ENCODE data around the gene STK32B.

Gene STK32B

DNA sequence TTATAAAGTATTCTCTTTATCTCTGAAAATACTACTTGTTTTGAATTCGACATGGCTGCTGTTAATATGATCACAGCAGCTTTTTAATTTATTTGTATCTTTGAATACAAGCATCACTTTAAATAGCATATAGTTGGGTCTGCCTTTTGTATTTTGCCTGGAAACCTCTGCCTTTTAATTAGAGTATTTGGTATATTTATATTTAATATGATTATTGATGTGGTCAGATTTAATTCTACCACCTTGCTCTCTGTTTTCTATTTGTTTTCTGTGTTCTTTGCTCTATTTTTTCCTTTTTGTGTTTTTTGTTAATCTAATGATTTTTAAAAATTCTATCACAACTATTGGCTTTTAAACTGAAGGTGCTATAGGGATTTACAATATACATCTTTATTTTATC lies 21.7 kb downstream of the STK32B start:
- no peak for DNase-seq

DNA sequence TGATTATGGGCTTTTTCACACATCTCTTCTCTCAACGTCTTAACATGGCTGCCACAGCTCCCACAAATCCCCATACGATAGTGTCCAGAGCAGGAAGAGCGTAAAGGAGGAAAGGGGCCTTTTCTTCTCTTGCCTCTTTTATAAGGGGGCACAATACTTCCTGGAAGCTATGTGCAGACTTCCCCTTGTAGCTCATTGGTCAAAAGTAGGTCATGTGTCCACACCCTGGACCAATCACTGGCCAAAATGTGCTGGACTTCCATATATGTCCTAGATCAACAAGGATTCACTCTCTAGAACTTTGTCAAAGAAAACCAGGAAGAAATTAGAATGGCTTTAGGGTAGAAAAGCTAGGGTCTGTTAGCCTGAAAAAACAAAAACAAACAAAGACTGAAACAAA lies 26.7 kb downstream of the STK32B start:
- DNase-seq: no peak

DNA sequence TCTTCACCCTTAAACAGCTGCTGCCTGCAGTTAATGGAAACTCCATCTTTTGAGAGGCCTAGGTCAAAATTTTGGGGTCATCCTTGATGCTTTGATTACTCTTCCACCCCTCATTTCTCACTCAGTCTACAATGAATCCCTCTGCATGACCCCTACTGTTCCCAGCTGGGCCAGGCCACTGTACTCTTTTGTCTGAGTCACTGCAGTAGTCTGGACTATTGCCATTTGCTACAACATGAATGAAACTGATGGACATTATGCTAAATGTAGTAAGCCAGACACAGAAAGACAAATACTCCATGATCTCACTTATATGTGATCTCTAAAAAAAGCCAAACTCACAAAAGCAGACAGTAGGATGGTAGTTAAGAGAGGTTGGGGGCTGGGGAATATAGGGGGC lies 28.3 kb downstream of the STK32B start:
- no peak for DNase-seq

DNA sequence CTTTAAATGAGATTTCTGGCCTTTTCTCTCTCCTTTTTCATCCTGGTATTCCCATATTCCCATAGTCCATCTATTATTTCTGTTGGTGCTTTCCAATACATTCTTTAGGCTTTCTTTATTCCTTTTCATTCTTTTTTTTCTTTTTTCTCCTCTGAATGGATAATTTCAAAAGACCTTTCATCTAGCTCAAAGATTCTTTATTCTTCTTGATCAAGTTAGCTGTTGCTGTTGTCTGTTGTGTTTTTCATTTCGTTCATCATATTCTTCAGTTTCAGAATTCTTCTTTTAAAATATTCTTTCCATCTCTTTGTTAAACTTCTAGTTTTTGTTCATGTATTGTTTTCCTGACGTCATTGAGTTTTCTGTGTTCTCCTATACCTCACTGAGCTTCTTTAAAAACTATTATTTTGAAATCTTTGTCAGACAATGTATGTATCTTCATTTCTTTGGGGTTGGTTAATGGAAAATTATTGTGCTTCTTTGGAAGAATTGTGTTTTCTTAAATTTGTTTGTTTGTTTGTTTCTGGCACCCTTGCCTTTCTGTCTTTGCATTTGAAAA lies 30.2 kb downstream of the STK32B start:
- no peak for DNase-seq

DNA sequence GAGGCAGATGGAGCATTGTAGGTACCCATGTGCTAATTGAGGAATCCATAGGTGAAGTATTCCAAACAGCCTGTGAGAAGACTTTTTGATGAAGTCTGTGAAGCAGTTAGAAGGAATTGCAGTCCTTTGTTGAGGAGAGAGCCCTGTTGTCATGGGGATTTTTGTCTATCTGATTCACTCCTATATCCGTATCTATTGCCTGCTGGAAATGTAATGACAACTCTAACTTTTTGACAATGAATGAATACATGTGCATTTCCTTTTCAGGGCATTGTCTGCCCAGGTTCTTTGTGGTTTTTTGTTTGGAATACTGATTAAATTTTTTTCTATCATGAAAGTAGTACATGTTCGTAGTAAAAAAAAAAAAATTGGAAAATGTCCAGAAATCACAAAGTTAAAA lies 31.1 kb downstream of the STK32B start:
- DNase-seq: no peak

DNA sequence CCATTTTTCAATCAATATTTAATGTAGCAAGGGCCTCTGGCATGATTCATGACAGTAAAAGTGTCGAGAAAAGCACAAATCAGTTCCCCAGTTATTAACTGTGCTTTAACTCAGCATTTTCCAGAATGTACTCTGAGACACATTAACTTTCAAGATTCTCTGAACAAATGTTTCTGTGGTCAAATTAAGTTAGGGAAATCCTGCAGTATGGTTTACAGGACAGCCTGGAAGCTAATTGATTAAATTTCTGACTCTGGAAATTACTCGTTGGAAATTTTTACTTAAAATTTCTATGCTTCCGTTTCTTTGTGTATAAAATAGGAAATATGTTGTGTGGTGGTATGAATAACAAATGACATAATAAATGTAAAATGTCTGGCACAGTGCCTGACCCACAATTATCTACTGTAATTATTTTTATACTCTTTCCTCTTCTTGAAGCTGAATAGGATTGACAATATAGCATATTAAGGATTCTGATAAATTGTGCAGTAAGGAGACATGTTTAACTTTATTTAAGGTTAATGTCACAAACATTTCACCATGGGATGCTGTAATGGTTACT lies 33.7 kb downstream of the STK32B start:
- DNase-seq: no peak

DNA sequence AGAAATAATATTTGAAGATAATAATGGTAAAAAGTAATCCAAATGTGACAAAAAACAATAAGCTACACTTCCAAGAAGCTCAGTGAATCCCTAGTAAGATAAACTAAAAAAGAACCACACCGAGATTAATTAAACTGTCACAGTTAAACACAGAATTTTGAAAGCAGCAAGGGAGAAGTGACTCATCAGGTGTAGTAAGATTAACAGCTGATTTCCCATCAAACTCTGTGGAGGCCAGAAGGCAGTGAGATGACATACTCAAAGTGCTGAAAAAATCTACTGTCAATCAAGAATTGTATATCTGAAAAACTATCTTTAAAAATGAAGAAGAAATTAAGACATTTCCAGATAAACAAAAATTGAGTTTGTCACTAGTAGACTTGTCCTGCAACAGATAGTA lies 35.3 kb downstream of the STK32B start:
- DNase-seq: no peak

DNA sequence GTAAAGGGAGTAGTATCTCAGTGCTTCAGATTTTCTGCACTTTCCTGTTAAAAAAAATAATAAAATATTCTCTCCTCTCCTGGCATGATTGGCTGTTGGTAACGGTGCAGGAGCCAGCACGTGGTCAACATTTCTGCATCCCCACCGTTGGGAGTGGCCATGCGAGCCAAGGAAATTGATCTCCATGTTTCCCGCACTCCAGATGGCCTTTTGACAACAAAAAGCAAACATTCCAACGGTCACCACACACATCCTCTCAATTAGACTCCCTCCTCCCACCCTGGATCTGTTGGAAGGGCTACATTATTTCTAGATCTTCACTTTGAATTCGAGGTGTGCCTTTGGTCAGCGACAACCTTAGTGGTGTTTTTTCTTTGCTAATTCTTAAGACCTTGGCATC lies 45.0 kb downstream of the STK32B start:
- DNase-seq: no peak

DNA sequence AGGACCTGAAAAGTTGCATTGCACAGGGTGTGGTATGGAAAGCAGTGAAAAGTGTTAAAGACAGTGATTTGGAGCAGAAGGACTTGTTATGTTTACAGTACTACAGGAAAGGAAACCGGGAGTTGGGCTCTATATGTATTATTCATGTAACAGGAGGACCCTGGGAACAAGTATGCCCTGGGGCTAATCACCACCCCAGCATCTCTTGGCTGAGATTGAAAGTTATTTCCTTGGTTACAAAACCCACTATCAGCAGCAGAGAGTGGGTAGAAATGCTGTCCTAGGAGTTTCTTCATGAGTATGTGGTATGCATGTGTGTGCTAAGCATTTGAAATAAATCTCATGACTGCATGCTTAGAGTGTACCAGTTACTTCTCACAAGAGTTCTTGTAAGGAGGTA lies 46.9 kb downstream of the STK32B start:
- no peak for DNase-seq

DNA sequence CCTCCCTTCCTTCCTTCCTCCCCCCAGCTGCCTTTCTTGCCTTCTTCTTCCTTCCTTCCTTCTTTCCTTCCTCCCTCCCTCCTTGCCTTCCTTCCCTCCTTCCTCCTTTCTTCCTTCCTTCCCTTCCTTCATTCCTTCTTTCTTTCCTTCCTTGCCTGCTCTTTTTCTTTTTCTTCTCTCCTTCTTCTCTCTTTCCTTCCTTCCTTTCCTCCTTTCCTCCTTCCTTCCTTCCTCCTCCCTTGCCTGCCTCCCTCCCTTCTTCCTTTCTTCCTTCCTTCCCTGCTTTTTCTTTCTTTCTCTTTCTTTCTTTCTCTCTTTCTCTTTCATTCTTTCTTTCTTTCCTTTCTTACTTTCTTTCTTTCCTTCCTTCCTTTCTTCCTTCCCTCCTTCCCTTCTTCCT lies 49.1 kb downstream of the STK32B start:
- no peak for DNase-seq

DNA sequence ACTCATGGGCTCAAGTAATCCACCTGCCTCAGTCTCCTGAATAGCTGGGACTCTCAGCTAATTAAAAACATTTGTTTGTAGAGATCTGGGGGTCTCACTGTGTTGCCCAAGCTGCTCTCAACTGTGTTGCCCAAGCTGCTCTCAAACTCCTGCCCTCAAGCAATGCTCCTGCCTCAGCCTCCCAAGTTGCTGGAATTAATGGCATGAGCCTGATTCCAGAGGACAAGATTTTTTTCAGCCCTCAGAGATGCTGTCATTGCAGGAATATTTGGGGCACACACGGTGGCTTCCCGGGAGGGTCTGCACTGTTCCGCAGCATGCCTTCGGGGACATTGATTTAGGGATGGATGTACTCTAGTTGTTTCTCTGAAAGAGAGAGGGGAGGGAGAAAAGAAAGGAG lies 49.7 kb downstream of the STK32B start:
- DNase-seq: no peak

DNA sequence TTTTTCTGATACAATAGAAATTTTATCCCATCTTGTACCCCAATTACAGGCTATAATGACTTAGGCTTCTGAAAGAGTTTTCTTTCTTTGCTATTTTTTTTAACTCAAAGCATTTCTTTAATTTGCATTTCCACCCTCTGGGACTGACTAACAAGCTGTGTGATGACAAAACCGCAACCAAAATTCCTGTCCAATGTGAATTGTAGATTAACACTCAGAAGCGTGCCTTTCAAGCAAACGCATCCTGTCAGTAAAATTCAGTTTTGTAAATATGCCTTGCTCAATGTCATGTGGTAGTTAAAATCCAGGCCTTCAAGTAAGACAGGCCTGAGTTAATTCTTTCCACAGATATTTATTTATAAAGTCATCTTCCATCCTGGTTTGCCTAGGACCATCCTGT lies 50.3 kb downstream of the STK32B start:
- DNase-seq: no peak

DNA sequence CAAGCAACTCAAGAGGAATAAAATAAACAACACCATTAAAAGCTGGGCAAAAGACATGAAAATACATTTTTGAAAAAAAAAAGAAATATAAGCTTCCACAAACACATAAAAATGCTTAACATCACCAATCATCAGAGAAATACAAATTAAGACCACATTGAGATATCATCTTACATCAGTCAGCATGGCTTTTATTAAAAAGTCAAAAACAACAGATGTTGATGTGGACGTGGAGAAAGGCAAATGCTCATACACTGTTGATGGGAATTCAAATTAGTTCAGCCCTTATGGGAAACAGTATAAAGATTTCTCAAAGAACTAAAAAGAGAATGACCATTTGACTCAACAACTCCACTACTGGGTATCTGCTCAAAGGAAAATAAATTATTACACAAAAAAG lies 59.6 kb downstream of the STK32B start:
- DNase-seq: no peak

DNA sequence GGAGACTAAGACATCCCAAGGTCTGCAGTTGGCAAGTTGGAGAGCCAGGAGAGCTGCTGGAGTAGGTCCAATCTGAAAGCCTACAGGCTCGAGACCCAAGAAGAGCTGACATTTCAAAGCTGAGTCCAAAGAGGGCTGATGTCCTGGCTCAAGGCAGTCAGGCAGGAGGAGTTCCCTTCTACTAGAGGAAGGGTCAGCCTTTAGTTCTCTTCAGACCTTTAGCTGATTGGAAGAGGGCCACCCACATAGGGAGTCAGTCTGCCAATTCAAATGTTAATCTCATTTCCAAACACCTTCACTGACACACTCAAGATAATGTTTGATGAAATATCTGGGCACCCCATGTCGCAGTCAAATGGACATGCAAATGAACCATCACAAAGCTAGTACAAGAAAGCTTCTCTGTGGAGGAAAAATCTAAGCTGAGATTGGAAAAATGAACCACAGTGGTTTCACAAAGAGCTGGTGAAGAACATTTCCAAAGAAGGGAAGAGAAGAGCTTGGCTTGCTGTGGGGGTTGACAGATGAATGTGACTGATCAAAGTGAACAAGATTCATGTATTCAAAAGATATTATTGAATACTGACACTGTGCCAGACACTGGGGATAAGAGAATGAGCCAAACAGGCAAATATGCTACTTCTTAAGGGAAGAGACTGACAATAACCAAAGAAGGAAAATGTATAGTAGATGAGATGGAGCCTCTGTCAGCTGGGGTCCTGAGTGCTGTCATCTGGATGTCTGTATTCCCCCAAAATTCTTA lies 61.2 kb downstream of the STK32B start:
- DNase-seq: no peak

DNA sequence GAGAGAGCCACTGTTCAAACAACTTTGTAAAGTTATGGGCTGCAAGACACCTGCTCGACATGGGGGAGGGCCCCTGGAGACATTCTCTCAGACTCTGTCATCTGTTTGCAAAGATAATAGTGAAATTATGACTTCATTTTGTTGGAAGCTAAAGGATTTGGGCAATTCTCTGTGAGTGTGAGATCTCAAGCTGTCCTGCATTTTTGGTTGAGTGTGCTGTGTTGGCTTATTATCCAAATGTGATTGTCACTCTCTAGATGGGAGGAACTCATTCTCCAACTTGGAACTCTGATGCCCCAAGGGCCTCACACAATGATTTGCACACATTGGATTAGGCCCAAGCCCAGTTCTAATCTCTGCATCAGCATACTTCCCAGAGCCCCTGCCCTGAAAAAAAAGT lies 63.7 kb downstream of the STK32B start:
- no peak for DNase-seq

DNA sequence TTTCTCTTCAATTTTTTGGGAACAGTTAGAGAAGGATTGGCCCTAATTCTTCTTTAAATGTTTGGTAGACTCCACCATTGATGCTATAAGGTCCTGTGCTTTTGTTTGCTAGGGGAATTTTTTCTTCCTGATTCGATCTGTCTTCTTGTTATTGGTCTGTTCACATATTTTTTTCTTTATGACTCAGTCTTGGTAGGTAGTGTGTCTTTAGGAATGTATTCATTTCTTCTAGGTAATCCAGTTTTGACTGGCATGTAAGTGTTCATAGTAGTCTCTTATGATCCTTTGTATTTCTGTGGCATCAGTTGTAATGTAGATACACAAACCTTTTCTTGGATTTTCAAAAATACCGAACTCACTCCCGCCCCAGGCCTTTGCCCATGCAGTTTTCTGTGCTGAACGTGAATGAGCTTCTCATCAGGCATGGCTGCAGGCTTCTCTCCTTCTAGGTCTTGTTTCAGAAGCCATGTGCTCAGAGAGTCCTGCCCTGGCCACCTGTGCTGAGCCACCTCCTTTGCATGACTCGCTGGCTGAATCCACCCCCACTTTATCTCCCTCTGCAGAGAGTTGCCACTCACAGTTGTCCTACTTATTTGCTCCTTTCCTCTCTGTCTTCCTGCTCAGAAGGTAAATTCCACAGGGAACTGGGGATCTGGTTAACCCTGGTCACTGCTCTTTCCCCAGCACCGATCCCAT lies 67.0 kb downstream of the STK32B start:
- DNase-seq: no peak

DNA sequence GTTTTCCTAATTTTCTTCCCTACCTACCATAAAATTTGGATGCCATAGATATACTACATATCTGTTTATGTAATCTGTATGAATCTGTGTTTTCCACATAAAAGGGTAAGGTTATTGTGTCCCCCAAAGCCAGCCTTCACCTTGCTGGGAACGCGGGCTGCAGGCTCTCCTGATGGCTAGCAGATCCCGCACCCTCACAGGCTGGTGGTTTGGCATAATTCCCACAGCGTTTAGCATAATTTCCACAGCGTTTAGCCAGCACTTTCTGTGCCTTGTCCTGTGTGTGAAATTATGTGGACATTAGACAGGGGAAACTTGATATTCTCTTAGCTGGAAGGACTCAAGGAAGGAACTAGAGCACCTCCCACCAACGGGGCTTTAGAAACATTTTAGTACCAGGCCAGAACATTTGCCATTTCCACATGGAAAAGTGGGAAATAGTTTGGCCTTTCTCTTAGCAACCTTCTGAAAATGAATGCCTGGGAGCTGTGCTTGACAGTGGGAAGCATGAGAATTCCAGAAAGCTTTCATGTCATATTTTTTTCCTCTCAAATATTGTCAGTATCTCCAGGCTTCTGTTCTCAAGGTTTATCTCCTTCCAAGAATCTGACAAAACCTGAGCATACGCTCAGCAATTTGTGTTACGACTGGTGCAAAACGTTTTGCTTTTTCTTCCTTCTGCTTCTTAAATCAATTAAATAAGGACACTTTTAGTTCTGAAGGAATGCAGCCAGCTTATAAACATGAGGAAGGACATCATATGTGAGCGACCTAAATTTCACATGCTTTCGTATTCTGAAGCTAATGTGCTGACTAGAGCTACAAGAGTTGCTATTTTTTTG lies 67.9 kb downstream of the STK32B start:
- DNase-seq: no peak

DNA sequence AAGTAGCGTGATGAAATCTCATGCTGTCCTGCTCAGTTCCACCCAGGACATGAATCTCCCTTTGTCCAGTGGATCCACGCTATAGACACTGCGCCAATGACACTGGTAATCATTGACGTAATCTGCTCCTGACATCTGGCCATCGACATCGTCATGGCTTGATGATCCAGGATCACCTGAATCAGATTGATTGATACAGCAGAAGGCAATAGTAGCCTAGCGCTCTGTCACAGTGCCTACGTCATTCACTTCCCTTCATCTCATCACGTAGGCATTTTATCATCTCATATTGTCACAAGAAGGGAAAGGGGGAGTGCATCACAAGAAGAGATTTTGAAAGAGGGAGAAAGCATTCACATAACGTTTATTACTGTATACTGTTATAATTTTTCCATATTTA lies 68.8 kb downstream of the STK32B start:
- DNase-seq: no peak

DNA sequence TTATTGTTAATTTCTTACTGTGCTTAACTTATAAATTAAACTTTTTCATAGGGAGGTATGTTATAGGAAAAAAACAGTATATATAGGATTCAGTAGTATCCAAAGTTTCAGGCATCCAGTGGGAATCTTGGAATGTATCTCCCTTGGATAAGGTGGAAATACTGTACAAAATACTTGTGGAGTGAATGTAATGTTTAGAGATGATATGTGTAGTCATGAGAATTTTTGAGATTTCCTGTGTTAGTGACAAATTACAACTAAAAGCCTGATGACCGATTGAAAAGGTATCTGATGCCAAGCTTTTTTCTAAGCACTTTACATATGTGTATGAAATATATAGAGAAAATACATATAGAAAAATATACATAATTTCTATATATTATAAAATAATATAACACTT lies 69.2 kb downstream of the STK32B start:
- DNase-seq: no peak

DNA sequence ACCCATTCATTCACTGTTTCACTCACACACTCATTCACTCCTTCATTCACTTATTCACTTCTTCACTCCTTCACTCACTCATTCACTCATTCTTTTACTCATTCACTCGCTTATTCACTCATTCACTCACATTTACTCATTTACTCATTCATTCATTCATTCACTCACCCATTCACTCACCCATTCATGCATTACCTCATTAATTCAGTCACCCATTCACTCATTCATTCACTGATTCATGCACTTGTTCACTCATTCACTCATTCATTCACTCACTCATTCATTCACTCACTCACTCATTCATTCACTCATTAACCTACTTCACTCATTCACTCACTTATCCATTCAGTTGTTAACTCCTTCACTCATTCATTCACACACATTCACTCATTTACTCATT lies 70.8 kb downstream of the STK32B start:
- no peak for DNase-seq

DNA sequence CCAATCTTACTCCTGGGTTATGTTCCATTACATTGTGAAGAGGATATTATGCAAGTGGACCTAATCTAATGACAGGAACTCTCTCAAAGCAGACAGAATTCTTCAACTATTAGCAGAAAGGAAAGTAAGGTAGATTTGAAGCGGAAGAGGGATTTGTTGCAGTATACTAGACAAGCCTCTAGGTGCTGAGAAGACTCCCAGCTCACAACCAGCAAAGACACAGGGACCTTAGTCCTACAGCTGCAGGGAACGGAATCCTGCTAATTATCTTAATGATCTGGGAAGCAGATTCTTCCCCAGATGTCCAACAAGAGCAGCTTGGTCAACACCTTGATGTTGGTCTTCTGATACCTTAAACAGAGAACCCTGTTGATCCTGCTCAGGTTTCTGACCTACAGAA lies 73.6 kb downstream of the STK32B start:
- no peak for DNase-seq

DNA sequence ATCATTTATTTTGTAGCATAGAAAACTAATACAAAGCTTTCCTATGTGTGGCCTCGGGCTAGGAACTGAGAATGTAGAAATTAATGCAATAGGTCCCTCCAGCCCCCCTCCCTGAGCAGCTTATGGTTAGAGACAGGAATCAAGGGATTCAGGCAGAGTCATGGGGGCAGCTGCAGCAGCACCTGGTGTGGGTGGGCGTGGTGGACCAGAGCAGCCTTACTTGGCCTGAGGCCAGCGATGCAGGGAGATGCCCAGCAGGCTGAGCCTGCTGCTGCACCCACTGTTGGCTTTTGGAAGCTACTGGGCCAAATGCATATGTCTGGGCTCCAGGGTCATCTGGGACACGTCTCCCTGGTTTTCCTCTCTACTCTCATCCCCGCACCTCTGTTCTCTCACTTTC lies 74.0 kb downstream of the STK32B start:
- no peak for DNase-seq

DNA sequence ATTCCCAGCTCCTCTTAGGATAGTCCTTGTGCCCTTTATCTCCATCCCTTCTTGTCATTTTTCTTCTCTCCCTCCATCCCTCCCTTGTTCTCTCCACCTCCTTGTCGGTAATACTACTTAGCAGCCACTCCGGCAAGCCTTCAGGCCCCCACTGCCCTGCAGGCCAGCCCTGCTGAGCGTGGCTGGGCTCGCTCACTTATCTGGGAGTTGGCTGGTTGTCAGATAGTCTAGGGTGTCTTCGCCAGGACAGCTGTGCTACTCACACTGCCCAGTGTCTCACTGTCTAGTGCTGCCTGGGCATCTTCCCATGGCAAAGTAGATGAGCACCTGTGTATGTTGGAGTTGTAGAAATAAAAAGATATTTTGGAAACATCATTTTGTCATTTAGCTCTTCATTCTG lies 75.0 kb downstream of the STK32B start:
- DNase-seq: no peak
